Muscle layer of colon (tissue), 2 donors: Measurements from ENCODE around the gene PEX26.
"Not testable (repeated sequence)": the region's sequence is repeated elsewhere in the genome, so short reads cannot be mapped to it uniquely, and the experiment has no call there.

Experiments
- H3K27ac ChIP-seq: one replicate; pipeline ENCODE4 v1.7.0; 2013; ENCODE audit warnings: low read depth, mild to moderate bottlenecking, low read length, moderate library complexity
- H3K27me3 ChIP-seq, 2 donors: one replicate each; pipeline ENCODE4 v1.7.0; 2013; ENCODE audit warnings: low read length in 2 of 2, mild to moderate bottlenecking in 2 of 2; ENCODE audit not compliant: insufficient read depth in 2 of 2, control insufficient read depth in 1 of 2
- H3K36me3 ChIP-seq: one replicate; pipeline ENCODE4 v1.7.0; 2013; ENCODE audit warnings: mild to moderate bottlenecking, low read length; ENCODE audit not compliant: insufficient read depth
- H3K4me1 ChIP-seq: one replicate; pipeline ENCODE4 v1.7.0; 2013; ENCODE audit warnings: mild to moderate bottlenecking, low read length; ENCODE audit not compliant: insufficient read depth
- H3K4me3 ChIP-seq, 2 donors: one replicate each; pipeline ENCODE4 v1.7.0; 2013; ENCODE audit warnings: low read length in 2 of 2, low read depth in 1 of 2, mild to moderate bottlenecking in 1 of 2, moderate library complexity in 1 of 2
- H3K9ac ChIP-seq: one replicate; pipeline ENCODE4 v1.7.0; 2013; ENCODE audit warnings: low read length
- H3K9me3 ChIP-seq: one replicate; pipeline ENCODE4 v1.7.0; 2013; ENCODE audit warnings: mild to moderate bottlenecking, low read length
- donor health status: abdominal sarcoma.
- donor health status: Adenocarcinoma of cecum.

PEX26 gene

GRCh38 chr22:18077639-18078328, at the start of gene PEX26:
Gene PEX26, plus strand, starts transcription at chr22:18077990. Its CDS starts 387 bp downstream, at chr22:18078377.
- peak within 1 kb of the TSS; percentile 77 for H3K27ac ChIP-seq

DNA sequence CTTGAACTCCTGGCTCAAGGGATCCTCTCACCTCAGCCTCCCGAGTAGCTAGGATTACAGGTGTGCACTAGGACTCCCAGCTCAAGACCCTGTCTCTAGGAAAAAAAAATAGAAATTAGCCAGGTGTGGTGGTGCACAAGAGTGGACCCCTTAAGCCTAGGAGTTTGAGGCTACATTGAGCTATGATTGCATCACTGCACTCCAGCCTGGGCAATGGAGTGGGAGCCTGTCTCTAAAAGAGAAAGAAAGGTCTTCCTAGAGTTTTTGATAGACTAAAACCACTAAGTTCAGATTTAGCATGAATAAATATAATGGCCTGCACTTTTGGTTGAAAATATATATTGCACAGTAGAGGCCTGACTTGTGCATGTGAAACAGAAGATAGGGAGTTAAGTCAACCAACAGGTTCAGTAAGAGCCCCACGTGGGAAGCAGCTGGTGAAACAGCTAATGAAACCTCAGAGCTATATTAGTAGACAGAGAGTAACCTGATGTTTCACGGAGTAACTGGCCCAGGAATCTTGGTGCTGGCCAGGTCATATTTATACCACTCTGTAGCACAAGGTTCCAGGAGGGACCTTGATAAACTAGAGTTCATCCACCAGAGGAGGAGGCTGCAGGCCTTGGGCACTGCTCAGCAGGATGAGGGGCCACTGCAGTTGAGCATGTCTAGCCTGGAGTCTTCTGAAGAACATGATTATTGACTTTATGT, 48.8 kb upstream of the PEX26 start:
- Histone ChIP-seq H3K27ac (no peak overlapping the region), H3K36me3 (no peaks in the 10 kb centered on the region)

More at GRCh38 chr22:18077639-18078328, at the start of gene PEX26:
- peaks cover 25% of the 10 kb centered on the region for H3K36me3 ChIP-seq
- H3K27me3 ChIP-seq = no peaks in the 10 kb centered on the region
- H3K9me3 ChIP-seq = no peaks in the 10 kb centered on the region
- peak within 1 kb of the TSS; percentile 80 for H3K9ac ChIP-seq
- H3K4me1 ChIP-seq = peaks cover 34% of the 10 kb centered on the region
- H3K4me3 ChIP-seq = peak within 1 kb of the TSS; percentile 92 to 93

DNA sequence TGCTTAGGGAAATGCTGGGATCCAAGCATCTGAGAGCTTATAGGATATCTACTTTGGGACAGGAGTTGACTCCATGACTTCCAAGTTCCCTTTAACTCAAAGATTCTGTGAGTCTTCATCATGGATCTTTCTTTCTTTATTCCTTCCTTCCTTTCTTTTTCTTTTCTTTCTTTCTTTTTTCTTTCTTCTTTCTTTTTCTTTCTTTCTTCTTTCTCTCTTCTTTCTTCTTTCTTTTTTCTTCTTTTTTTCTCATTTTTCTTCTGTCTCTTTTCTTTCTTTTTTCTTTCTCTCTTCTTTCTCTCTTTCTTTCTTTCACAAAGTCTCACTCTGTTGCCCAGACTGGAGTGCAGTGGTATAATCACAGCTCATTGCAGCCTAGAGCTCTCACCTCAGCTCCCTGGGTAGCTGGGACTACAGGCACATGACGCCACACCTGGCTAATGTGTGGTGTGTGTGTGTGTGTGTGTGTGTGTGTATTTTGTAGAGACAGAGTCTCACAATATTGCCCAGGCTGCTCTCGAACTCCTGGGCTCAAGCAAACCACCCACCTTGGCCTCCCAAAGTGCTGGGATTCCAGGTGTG, 48.0 kb upstream of the PEX26 start:
- Histone ChIP-seq H3K4me3 (no peak overlapping the region), H3K27me3 (no peaks in the 10 kb centered on the region), H3K27ac (no peak overlapping the region), H3K9me3 (no peaks in the 10 kb centered on the region), H3K4me1 (peaks cover 35% of the 10 kb centered on the region), H3K9ac (no peak overlapping the region), H3K36me3 (no peaks in the 10 kb centered on the region)

More for the DNA sequence above, 48.8 kb upstream of the PEX26 start:
- Histone ChIP-seq H3K9ac (no peak overlapping the region), H3K9me3 (no peaks in the 10 kb centered on the region), H3K4me1 (peaks cover 33% of the 10 kb centered on the region), H3K4me3 (no peak overlapping the region), H3K27me3 (no peaks in the 10 kb centered on the region)

DNA sequence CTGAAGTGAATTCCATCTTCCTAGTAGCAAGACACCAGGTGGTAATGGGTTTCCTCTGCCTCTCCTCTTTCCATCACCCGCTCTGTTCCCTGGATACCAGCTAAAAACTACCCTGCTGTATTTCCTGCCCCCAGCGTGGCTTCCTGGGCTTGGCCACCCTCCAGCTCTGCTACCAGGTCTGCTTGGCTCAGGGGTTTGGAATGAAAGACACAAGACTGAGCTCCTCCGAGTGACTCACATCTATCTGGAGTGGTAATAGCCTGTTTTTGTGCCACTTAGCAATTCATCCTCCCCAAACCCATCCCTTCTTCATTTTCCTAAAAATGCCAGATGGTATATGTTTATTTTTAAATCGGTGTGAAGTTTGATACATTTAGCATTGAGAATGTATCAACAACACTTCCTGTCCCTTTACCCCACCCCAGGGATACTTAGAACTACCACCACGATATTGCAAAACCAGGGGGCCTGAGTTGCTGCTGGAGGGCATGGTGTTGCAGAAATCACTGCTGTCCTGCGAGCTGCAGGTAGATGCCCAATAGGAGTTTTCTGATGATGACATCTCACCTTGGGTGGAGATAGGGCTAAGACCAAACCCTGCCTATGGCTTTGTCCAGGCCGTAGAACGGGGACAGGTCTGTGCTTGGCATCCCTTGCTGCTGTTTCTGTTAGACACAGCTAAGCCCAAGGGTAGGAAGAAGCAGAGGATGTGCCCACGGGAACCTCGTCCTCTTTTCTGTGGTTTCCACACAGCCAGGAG, 45.9 kb upstream of the PEX26 start:
- Histone ChIP-seq H3K9ac (no peak overlapping the region), H3K36me3 (no peaks in the 10 kb centered on the region), H3K27ac (peak overlapping the region; percentile 21), H3K9me3 (no peaks in the 10 kb centered on the region), H3K4me3 (peak overlapping the region in 1 of 2 donors; percentile 8), H3K4me1 (peaks cover 30% of the 10 kb centered on the region), H3K27me3 (no peaks in the 10 kb centered on the region)

GRCh38 chr22:18032455-18033101, 45.2 kb upstream of the PEX26 start:
- H3K27ac ChIP-seq = peak overlapping the region; percentile 21
- no peaks in the 10 kb centered on the region for H3K9me3 ChIP-seq
- no peaks in the 10 kb centered on the region for H3K36me3 ChIP-seq
- no peak overlapping the region for H3K9ac ChIP-seq
- H3K4me3 ChIP-seq = peak overlapping the region in 1 of 2 donors; percentile 8
- peaks cover 30% of the 10 kb centered on the region for H3K4me1 ChIP-seq
- H3K27me3 ChIP-seq = no peaks in the 10 kb centered on the region

GRCh38 chr22:18033204-18033998, 44.4 kb upstream of the PEX26 start:
- H3K36me3 ChIP-seq = no peaks in the 10 kb centered on the region
- H3K4me1 ChIP-seq = peaks cover 30% of the 10 kb centered on the region
- no peaks in the 10 kb centered on the region for H3K27me3 ChIP-seq
- peak overlapping the region; percentile 31 for H3K27ac ChIP-seq
- no peaks in the 10 kb centered on the region for H3K9me3 ChIP-seq
- no peak overlapping the region for H3K9ac ChIP-seq
- no peak overlapping the region for H3K4me3 ChIP-seq

GRCh38 chr22:18034076-18034475, 43.7 kb upstream of the PEX26 start:
- H3K9me3 ChIP-seq = no peaks in the 10 kb centered on the region
- no peak overlapping the region for H3K9ac ChIP-seq
- peaks cover 30% of the 10 kb centered on the region for H3K4me1 ChIP-seq
- H3K27ac ChIP-seq = peak overlapping the region; percentile 19
- H3K4me3 ChIP-seq = no peak overlapping the region
- no peaks in the 10 kb centered on the region for H3K27me3 ChIP-seq
- H3K36me3 ChIP-seq = no peaks in the 10 kb centered on the region

GRCh38 chr22:18035751-18036150, 42.0 kb upstream of the PEX26 start:
- peaks cover 30% of the 10 kb centered on the region for H3K4me1 ChIP-seq
- H3K36me3 ChIP-seq = no peaks in the 10 kb centered on the region
- H3K9ac ChIP-seq = no peak overlapping the region
- H3K27ac ChIP-seq = no peak overlapping the region
- no peaks in the 10 kb centered on the region for H3K27me3 ChIP-seq
- H3K9me3 ChIP-seq = no peaks in the 10 kb centered on the region
- no peak overlapping the region for H3K4me3 ChIP-seq

DNA sequence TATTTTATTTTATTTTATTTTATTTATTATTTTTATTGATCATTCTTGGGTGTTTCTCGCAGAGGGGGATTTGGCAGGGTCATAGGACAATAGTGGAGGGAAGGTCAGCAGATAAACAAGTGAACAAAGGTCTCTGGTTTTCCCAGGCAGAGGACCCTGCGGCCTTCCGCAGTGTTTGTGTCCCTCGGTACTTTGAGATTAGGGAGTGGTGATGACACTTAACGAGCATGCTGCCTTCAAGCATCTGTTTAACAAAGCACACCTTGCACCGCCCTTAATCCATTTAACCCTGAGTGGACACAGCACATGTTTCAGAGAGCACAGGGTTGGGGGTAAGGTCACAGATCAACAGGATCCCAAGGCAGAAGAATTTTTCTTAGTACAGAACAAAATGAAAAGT, 36.9 kb upstream of the PEX26 start:
- H3K27me3 ChIP-seq, H3K9ac ChIP-seq, H3K36me3 ChIP-seq, H3K27ac ChIP-seq, H3K9me3 ChIP-seq, H3K4me1 ChIP-seq, H3K4me3 ChIP-seq: not testable (repeated sequence)

DNA sequence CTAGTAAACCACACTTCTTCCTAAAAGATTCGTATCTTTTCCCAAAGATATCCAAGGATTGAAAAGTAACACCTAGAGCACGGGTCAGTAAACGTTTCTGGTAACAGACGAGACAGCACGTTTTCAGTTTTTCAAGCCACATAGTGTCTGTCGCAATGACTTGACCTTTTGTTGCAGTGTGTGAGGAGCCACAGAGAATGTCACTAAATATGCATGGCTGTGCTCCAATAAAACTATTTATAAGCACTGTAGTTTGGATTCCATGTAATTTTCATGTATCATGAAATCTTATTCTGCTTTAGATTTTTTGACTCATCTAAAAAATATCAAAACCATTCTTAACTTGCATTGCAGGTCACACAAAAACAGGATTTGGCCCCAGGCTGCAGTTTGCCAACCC, 35.1 kb upstream of the PEX26 start:
- no peak overlapping the region for H3K9ac ChIP-seq
- no peak overlapping the region for H3K4me3 ChIP-seq

More for the DNA sequence above, 35.1 kb upstream of the PEX26 start:
- Histone ChIP-seq H3K9me3 (no peaks in the 10 kb centered on the region), H3K4me1 (peaks cover 4% of the 10 kb centered on the region), H3K27me3 (no peaks in the 10 kb centered on the region), H3K36me3 (no peaks in the 10 kb centered on the region), H3K27ac (no peak overlapping the region)
